GM19351 (cell line): ENCODE results near the gene RASGRP4.
"Not testable (repeated sequence)": the region's sequence is repeated elsewhere in the genome, so short reads cannot be mapped to it uniquely, and the experiment has no call there.

Experiments used
- ATAC-seq: cut with Tn5 transposase; IDR thresholded peaks from one replicate; pipeline ENCODE4 v1.9.1; 2021; ENCODE audit warnings: mild to moderate bottlenecking, moderate library complexity; ENCODE audit not compliant: unreplicated experiment

RASGRP4 gene

GRCh38 chr19:38375098-38375493 lies 50.9 kb downstream of the RASGRP4 start:
- no peak for ATAC-seq

- ATAC-seq: peak; percentile 97
These were observed 51.5 kb downstream of the RASGRP4 start, which contains the start of gene PSMD8 for GRCh38 chr19:38374332-38375097. Gene PSMD8, plus strand, starts transcription at chr19:38374571. Its CDS starts 31 bp downstream, at chr19:38374602.

- ATAC-seq: no peak
These were observed 52.1 kb downstream of the RASGRP4 start for GRCh38 chr19:38373907-38374331.

GRCh38 chr19:38371081-38371480 lies 54.9 kb downstream of the RASGRP4 start:
- ATAC-seq: no peak

GRCh38 chr19:38370299-38370698 lies 55.7 kb downstream of the RASGRP4 start:
- ATAC-seq: no peak

- no peak for ATAC-seq
These were observed 56.4 kb downstream of the RASGRP4 start for GRCh38 chr19:38369584-38369983.

GRCh38 chr19:38367041-38367440 lies 59.0 kb downstream of the RASGRP4 start:
- ATAC-seq: no peak

GRCh38 chr19:38362946-38363688 lies 62.9 kb downstream of the RASGRP4 start:
- not testable (repeated sequence) for ATAC-seq

- ATAC-seq: peak; percentile 13
These were observed 63.7 kb downstream of the RASGRP4 start for GRCh38 chr19:38362076-38362945.

GRCh38 chr19:38361633-38362075 lies 64.4 kb downstream of the RASGRP4 start:
- peak; percentile 55 for ATAC-seq

GRCh38 chr19:38360839-38361631 lies 65.0 kb downstream of the RASGRP4 start:
- no peak for ATAC-seq

- no peak for ATAC-seq
These were observed 65.7 kb downstream of the RASGRP4 start for GRCh38 chr19:38360351-38360750.

- no peak for ATAC-seq
These were observed 66.6 kb downstream of the RASGRP4 start for GRCh38 chr19:38359242-38360021.
